ENCODE measurements around the gene GRAMD2A. TPM values are rescaled to one million over a fixed set of nuclear protein-coding genes. Genes with fewer than 3 reads are reported as not detected.
A peak's percentile ranks its signal among the peaks of the same experiment; 100 is the strongest.

GRAMD2A gene
- not detected for polyA plus RNA-seq (2013, experiment 1 of 2; ENCODE audit: insufficient read length)
- polyA plus RNA-seq (2013, experiment 2 of 2; ENCODE audit: insufficient read length), result 0.23 TPM

GRCh38 chr15:72197460-72198355 lies at the start of gene GRAMD2A:
Gene GRAMD2A (minus strand): TSS chr15:72197787.
- DNase-seq, result peak; percentile 46

- no peak for DNase-seq
Measured at GRCh38 chr15:72242775-72243370, 45.3 kb upstream of the GRAMD2A start.

GRCh38 chr15:72239652-72240051 lies 42.1 kb upstream of the GRAMD2A start:
- no peak for DNase-seq

GRCh38 chr15:72238586-72238985 lies 41.0 kb upstream of the GRAMD2A start:
- no peak for DNase-seq

DNA sequence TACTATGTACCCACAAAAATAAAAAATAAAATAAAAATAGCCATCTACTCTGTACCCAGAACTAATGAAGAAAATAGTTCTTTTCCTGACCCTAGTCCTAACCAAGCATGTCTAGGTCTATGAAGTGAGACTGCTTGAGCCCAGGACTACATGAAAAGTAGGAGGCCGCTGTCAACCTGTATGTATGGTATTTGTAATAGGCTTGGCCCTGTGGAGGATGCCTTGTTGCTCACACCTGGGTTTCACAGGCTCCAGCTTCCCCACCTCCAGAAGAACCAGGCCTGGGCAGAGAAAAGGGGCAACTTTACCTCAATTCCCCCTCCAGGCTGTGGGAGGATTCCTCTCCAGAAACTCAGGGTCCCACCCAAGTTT lies 40.3 kb upstream of the GRAMD2A start:
- no peak for DNase-seq

DNA sequence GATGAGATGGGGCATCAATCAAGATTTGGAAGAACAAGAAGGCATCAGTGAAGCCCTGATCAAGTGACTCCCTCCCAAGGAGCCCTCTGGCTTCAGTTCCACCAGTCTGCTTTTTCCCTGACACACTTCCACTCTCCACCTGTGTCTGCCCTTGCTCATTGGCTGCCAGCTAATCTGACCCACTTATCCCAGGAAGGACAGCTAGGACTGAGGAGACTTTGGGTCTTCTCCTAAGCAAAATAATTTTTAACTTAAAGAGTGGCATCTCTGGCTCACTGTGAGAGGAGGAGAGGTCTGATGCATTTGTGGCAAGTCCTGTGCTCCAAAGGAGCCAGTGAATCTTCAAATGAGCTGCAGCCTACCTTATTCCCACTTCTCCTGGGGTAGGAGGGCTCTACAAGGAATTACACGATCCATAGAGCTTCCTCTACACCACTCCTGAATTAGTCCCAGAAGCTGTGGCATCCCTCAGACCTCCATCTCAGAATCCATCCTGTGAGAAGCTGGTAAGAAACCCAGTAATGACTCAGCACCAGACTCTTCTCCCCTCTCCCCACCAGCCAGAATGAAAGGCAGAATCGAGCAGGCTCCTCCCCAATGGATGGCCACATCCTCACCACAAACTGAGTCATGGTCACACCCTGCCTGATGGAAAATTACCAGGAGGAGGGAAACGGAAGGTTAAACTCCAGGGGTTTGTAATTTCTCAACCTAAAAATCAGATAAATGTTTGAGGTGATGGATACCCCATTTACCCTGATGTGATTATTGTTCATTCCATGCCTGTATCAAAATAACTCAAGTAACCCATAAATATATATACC lies 39.7 kb upstream of the GRAMD2A start:
- DNase-seq, result peak; percentile 99

DNA sequence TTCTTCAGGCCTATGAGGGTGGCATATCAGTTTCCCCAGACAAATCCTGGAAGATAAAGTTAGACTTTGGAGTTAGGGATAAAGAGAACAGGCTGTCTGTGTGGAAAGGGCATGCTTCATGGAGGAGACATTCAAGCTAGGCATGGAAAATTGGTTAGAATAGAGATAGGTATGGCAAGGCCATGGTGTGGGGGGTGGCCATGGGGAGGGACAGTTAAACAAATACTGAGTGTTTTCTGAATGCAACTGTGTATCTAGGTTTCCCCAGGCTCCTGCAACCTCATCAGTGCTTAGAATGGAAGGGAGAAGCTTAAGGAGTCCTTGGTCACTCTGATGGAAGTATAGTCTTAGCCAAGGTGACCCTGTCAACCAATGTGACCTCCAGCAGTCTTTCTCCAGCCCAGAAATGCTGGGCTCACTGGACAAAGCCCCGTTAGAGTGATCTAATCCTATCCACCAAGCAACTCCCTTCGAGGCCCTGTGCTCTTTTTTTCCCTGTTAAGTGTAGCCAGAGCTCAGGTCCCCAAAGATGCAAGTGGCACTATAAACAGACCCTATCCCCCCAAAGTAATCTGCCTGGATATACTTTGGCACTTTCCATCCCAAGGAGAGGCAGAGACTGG lies 38.9 kb upstream of the GRAMD2A start:
- DNase-seq, result no peak

DNA sequence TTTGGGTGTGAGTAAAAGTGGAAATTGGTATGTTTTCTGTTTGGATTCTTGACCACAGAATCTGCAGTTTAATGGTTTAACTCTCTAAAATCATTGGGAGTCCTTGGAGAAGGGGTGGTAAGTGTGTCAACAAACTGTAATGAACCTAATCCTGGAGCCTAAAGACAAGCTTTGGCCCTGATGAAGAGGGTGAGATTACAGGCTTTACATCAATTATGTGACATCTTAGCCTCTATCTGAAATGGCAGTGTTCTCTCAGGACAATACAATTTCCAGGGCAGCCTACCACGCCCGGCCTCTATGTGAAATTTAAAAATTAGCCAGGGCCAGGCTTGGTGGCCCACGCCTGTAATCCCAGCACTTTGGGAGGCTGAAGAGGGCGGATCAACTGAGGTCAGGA lies 37.7 kb upstream of the GRAMD2A start:
- no peak for DNase-seq

DNA sequence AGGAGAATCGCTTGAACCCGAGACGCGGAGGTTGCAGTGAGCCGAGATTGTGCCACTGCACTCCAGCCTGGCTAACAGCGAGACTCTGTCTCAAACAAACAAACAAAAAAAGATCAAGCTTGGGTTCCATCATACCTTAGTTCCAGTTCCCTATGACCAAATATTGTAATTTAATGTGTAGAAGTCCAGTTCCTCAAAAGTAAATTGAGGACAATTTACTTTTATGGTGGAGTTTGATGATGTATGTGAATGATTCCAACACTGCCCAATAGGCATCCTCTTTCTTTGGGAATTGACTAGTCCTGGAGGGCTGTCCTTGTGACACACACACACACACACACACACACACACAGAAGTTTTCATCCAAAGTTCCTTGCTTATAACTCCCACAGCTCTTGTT lies 36.2 kb upstream of the GRAMD2A start:
- no peak for DNase-seq

DNA sequence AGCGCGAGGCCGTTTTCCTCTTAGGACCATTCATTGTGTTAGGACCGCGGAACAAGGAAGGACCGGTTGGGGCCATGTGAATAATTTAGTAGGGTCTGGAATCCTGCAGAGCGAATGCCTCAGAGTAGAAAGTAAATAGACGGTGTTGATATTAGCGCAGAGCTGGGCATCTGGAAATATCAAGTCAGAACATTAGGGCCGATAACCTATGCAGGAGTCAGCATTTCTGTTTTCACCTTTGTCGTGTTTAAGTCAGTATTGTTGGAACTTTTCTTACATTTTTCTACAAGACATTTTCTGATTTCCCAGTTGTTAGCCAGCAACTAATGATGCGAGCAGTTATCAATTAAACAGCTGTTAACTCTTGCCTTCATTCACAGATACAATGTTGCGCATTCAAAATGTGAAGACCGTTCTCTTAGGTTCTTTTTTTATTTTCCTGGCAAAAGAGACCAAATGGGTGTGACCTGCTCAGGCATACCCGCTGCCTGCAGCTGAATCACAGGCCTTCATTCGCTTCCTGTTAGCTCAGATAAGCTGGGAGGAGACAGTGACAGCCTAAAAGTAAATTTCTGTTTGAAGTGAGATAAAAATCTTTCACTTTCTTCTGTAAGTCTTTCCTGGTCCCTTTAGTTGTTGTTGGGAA lies 34.4 kb upstream of the GRAMD2A start:
- peak; percentile 82 for DNase-seq

- DNase-seq, result peak; percentile 98
Measured at GRCh38 chr15:72231066-72231832, 33.7 kb upstream of the GRAMD2A start, which contains the start of gene PKM. Gene PKM (minus strand): TSS chr15:72231190. CDS start chr15:72219097, 12,093 bp downstream.

DNA sequence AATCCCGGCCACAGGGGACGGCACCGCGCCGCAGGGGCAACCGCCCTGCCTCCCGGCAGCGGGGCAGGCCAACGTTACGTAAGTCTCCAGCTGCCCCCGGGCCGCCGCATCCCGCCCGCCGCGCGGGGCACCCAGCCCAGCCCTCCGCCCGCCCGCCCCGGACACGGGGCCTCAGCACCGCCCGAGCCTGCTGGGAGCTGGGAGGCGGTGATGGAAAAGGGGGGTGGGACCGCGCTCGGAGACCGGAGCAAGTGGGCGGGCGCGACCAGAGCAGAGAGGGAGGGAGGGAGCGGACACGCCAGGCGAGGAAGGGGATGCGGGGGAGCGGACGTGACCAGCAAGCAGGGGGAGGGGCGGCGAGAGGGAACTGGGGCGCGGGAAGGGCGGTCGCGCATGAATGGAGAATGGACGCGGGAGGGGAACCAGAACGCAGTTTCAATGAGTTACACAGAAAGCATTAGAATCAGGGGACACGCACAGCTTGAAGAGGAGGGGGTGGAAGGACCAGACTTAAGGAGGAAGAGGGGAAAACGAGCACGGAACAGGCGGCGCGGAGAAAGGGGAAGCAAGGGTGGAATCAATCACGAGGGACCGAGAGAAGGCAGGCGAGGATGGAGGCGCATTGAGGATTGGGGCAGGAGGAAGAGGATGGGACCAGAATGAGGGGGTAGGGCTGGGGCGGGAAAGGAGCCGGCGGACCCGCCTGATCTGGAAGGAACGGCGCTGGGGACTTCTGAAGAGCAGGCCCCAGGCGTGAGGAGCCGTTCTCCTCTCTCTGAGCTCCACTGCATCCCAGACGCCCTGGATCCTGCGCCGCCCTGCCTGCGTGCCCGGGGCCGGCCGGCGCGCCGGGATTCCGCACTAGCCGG lies 32.8 kb upstream of the GRAMD2A start:
- peak; percentile 95 for DNase-seq

GRCh38 chr15:72229947-72230196 lies 32.3 kb upstream of the GRAMD2A start:
- no peak for DNase-seq

DNA sequence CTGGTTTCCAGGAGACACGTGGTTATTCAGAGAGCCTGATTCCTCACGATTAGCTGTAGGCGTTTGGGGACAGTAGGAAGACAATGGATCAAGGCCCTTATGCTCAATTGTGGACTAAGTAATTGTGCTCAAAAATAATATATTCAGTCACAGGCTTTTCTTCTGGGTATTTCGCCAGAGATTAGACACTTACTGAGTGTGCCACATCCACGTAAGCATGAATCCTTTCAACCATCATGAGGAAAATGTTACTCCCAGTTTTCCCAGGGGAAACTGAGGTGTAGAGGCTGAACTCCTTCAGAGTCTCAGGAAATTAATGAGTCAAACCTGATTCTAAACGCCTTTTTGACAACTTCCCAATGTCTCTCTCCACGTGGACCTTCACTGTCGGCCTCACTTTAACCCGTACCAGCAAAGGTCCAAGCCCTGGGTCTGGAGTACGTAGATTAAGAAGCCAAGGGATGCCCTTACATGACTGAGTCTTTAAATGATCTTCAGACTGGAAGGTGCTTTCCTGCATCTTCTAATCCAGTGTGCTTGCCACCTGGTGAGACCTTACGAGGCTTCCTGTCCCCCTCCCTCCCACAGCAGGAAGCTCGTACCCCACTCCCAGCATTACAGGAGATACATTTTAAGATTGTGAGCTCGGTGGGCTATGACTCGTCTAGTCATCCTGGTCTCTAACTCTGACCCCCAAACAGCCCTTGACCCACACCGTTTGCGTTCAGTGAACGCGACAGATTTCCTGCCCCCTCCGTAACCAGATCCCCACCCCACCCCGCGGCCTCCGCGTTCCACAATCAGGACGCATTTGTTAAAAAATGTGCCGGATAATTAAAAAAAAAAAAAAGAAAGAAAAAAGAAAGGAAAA lies 31.7 kb upstream of the GRAMD2A start:
- DNase-seq, result no peak

- DNase-seq, result no peak
Measured at GRCh38 chr15:72227720-72228119, 30.1 kb upstream of the GRAMD2A start.

DNA sequence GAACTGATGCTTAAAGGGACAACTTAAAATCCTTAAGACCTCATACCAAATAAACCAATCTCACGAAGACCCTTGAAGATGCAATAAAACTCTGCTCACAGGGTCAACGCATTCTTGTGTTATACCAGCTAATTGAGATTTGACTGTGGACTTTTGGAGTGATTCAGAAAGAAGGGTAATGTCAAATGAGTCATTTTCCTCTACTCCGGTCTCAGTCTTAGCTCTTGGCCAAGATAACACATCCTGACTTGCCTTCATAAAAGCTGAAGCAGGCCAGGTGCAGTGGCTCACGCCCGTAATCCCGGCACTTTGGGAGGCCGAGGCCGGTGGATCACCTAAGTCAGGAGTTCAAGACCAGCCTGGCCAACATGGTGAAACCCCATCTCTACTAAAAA lies 29.6 kb upstream of the GRAMD2A start:
- peak; percentile 87 for DNase-seq

DNA sequence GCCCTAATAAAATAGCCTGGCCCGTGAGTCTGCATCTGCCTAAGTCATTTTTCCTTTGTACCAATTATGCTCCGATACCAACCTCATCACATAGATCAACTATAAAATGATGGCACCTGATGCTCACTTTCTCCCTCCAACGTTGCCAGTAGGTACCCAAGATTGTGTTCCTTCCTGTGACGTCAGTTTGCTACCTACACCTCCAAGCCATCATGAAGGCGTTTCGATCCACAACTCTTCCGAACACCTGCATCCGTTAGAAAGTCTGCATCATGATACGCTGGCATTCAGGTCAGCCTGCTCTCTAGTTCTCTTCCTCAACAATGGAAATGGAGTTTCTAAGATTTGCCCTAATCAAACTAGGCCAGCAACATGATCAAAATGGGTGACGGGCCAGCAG lies 25.7 kb upstream of the GRAMD2A start:
- DNase-seq, result no peak

DNA sequence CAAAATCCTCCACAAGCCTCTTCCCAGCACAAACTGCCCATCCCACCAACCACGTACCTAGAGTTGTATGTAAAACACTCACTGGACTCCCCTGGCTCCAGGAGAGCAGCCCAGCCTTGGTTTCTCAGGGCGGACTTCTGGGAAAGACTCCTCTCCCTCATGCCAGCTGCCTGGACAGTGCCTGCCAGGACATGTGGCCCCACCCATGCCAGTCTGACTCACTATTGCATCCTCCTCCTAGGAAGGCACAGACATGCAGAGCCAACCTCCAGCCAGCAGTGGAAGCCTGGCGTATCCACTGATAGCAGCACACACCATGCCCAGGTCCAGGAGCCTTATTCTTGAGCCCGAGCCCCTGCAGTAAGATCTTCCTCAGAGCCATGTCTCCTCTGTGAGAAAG lies 24.8 kb upstream of the GRAMD2A start:
- DNase-seq, result peak; percentile 35

DNA sequence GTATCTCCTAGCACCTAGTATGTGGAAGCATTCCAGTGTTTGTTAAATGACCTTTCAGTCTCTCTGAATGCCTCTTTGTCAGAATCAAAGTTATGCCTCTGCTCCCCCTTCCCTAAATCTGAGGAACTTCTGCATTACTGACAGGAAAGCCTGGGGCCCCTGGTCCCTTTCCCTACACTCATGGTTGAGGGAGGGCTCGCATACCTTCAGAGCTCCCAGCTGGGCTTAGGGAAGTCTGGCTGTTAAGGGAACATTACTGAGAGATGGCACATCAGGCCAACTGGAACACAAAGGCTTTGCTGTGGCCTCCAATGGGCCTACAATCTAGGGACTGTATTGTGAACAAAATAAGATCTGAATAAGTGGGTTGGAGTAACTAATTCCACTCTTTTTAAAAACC lies 23.1 kb upstream of the GRAMD2A start:
- DNase-seq, result no peak

All from fibroblast of skin of back (primary cell).